PFSK-1 (cell line): ENCODE data around the gene CEP70.

ENCODE experiments used
- FOXP2 ChIP-seq: optimal IDR thresholded peaks from 2 replicates; pipeline ENCODE3; 2011; ENCODE audit warnings: borderline replicate concordance, control low read depth, inconsistent platforms; ENCODE audit not compliant: insufficient read depth; ENCODE audit errors: extremely low read length, extremely low read depth
- POLR2AphosphoS5 ChIP-seq: IDR thresholded peaks from 2 replicates; pipeline ENCODE4 v1.6.1; 2012; ENCODE audit warnings: low read depth, mild to moderate bottlenecking, control low read depth, low read length, moderate library complexity
- SIN3A ChIP-seq: IDR thresholded peaks from 2 replicates; pipeline ENCODE4 v1.6.1; 2012; ENCODE audit warnings: mild to moderate bottlenecking, low read length, moderate library complexity, borderline replicate concordance; ENCODE audit not compliant: insufficient read depth
- TAF1 ChIP-seq: IDR thresholded peaks from 2 replicates; pipeline ENCODE4 v1.6.1; 2012; ENCODE audit warnings: low read length, control low read depth, borderline replicate concordance; ENCODE audit not compliant: insufficient read depth
- TF ChIP-seq, protein P1 (sequence below), 2 experiments: IDR thresholded peaks; 2 replicates each; pipeline versions ENCODE4 v1.6.1 to v1.8.0; 2011 to 2012; ENCODE audit warnings: low read depth in 2 of 2, low read length in 2 of 2, control low read depth in 1 of 2, inconsistent platforms in 1 of 2, mild to moderate bottlenecking in 1 of 2, moderate library complexity in 1 of 2; ENCODE audit not compliant: insufficient read depth in 1 of 2

Gene CEP70

DNA sequence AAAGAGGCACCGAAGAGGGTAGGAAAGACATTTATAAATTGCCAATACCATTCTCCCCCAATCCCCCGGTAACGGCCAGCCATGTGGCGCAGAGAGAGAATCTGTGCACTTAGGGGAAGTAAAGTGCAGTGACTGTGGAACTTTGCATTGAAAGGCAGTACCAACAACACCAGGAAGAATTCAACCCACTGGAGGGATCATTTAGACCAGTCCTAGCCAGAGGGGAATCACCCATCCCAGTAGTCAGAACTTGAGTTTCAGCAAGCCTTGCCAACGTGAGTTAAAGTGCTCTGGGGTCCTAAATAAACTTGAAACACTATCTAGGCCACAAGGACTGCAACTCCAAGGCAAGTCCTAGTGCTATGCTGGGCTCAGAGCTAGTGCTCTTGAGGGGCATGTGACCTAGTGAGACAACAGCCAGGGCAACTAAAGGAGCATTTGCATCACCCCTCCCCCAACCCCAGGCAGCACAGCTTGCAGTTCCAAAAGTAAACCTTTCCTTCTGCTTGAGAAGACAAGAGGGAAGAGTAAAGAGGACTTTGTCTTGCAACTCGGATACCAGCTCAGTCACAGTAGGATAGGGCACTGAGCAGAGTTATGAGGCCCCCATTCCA is 15.0 kb downstream of the CEP70 start:
- TF ChIP-seq, protein P1, sequence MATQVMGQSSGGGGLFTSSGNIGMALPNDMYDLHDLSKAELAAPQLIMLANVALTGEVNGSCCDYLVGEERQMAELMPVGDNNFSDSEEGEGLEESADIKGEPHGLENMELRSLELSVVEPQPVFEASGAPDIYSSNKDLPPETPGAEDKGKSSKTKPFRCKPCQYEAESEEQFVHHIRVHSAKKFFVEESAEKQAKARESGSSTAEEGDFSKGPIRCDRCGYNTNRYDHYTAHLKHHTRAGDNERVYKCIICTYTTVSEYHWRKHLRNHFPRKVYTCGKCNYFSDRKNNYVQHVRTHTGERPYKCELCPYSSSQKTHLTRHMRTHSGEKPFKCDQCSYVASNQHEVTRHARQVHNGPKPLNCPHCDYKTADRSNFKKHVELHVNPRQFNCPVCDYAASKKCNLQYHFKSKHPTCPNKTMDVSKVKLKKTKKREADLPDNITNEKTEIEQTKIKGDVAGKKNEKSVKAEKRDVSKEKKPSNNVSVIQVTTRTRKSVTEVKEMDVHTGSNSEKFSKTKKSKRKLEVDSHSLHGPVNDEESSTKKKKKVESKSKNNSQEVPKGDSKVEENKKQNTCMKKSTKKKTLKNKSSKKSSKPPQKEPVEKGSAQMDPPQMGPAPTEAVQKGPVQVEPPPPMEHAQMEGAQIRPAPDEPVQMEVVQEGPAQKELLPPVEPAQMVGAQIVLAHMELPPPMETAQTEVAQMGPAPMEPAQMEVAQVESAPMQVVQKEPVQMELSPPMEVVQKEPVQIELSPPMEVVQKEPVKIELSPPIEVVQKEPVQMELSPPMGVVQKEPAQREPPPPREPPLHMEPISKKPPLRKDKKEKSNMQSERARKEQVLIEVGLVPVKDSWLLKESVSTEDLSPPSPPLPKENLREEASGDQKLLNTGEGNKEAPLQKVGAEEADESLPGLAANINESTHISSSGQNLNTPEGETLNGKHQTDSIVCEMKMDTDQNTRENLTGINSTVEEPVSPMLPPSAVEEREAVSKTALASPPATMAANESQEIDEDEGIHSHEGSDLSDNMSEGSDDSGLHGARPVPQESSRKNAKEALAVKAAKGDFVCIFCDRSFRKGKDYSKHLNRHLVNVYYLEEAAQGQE (IDR thresholded peaks at IDR 0.05; ENCODE audit: insufficient read depth in 1 of 2, low read depth in 2 of 2, low read length in 2 of 2) = no peak
- TF ChIP-seq SIN3A (no peak), TAF1 (no peak), POLR2AphosphoS5 (no peak), FOXP2 (no peak)

DNA sequence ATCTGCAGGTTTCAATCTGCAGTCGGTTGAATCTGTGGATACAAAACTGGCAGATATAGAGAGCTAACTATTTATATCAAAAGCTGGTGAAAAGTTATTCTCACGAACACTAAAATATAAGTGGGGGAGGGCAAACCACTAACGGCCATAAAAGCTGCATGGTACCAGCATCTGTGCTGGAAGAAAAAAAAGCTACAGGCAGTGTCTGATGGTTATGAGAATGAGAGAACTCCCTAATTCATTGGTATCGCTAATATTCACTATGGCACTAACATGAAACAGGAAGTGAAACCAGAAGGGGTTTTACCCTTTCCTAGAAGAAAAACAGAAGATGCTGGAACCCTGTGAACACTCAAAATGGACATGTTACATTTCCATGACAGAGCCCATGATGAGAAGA is 15.9 kb downstream of the CEP70 start:
- TF ChIP-seq, protein P1 (IDR thresholded peaks at IDR 0.05; ENCODE audit: insufficient read depth in 1 of 2, low read depth in 2 of 2, low read length in 2 of 2) = no peak
- TF ChIP-seq POLR2AphosphoS5 (no peak), SIN3A (no peak), TAF1 (no peak), FOXP2 (no peak)

DNA sequence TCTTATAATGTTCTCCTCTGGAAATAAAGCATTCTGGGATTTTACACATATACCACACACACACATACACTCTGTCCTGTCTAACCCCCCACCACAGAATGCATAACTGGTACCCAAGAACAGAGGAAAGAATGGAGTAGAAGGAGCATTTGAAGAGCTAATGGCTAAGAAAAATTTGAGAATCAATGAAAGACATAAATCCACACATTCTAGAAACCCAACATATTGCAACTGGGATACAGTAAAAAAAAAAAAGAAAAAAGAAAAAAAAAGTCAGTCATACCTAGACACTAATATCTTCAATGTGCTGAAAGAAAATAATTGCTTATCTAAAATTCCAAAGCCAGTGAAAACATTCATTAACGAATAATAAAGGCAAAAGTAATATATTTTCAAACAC is 20.9 kb downstream of the CEP70 start:
- TF ChIP-seq, protein P1 (IDR thresholded peaks at IDR 0.05; ENCODE audit: insufficient read depth in 1 of 2, low read depth in 2 of 2, low read length in 2 of 2) = no peak
- TF ChIP-seq POLR2AphosphoS5 (no peak), SIN3A (no peak), TAF1 (no peak), FOXP2 (no peak)

DNA sequence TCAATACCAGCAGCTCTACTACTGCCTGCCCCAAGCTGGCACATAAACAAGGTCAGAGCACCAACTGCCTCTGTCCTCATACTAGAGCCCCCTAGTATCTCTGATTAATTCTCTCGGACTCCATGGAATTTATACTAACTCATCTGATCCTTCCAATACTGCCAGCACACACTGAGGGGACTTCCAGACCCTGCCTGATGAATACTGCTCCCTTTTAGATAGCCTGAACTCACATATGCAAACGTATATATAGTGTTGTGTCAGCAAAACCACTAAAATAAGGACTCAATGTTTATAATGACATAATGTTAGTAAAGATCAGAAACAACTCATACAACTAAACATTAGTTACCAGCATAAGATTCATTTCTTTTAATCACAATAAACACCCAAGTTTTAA is 25.0 kb downstream of the CEP70 start:
- TF ChIP-seq, protein P1 (IDR thresholded peaks at IDR 0.05; ENCODE audit: insufficient read depth in 1 of 2, low read depth in 2 of 2, low read length in 2 of 2) = no peak
- TF ChIP-seq FOXP2 (no peak), POLR2AphosphoS5 (no peak), TAF1 (no peak), SIN3A (no peak)

DNA sequence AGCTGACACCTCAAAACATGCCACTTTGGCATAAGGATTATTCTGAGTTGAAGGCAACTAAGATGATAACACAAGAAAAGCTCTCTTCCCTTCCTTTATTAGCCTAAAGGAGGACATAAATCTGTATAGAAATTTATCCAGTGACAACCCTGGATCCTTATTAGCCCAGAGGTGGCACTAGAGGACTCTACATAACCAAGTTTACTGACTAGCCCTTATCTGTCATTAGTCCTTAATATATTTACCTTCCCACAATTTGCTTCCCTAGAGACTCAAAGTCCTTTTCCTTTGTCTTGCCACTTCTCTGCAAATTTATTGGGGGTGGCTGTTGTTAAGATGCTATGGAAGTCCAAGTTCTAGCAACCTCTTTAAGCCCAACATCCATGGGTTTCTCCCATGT is 26.7 kb downstream of the CEP70 start:
- TF ChIP-seq, protein P1 (IDR thresholded peaks at IDR 0.05; ENCODE audit: insufficient read depth in 1 of 2, low read depth in 2 of 2, low read length in 2 of 2) = no peak
- TF ChIP-seq FOXP2 = no peak
